ENCODE results near the gene PODXL2.

Gene PODXL2

DNA sequence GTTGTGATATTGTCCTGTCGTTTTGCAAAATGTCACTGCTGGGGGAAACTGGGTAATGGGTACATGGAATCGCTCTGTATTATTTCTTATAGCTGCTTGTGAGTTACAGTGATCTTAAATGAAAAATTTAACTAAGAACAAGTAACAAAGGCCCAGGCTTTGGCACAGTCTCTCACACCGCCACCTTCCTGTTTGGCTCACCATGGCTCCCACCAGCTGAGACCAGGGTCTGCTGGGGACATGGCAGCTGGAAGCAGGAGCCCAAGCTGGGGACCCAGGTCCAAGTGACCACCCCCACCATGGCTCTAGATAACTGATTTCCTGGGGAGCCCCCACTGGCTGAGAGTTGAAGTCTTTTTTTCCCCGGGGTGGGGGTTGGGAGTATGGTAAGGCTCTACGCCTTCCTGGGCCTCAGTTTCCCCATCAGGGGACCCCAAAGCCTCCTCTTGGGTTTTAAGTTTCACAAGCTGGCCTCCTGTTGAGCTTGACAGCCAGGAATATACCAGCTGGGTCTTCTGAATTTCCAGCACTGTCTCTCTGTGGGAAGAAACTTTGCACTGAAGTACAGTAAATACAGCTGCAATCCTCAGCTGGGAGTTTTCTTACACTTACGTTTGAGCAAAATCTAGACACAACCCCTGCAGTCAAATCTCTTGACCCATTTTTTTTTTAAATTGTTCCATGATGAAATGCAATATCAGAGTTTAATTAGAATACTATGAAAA is 69.9 kb downstream of the PODXL2 start:
- H4K20me1 ChIP-seq (ENCODE audit: insufficient read depth) = no peaks in the 10 kb centered on the region
- peaks cover 24% of the 10 kb centered on the region for H3K4me1 ChIP-seq (ENCODE audit: low read depth, poor library complexity, severe bottlenecking)
- H2AFZ ChIP-seq (ENCODE audit: low read depth) = no peak overlapping the region
- H3K4me3 ChIP-seq (IDR thresholded peaks at IDR 0.05; ENCODE audit: insufficient read depth, low read depth, low read length) = no peak overlapping the region
- H3K9ac ChIP-seq = no peak overlapping the region
- no peaks in the 10 kb centered on the region for H3K36me3 ChIP-seq (ENCODE audit: insufficient read depth)
- TF ChIP-seq CTCF (conservative IDR thresholded peaks at IDR 0.05; ENCODE audit: low read depth, low read length) = no peak
- H3K27me3 ChIP-seq (ENCODE audit: insufficient read depth, low read depth) = no peaks in the 10 kb centered on the region
- H3K79me2 ChIP-seq (ENCODE audit: insufficient read depth, low read depth) = no peaks in the 10 kb centered on the region
- H3K4me2 ChIP-seq = no peak overlapping the region
- H3K27ac ChIP-seq = no peak overlapping the region

DNA sequence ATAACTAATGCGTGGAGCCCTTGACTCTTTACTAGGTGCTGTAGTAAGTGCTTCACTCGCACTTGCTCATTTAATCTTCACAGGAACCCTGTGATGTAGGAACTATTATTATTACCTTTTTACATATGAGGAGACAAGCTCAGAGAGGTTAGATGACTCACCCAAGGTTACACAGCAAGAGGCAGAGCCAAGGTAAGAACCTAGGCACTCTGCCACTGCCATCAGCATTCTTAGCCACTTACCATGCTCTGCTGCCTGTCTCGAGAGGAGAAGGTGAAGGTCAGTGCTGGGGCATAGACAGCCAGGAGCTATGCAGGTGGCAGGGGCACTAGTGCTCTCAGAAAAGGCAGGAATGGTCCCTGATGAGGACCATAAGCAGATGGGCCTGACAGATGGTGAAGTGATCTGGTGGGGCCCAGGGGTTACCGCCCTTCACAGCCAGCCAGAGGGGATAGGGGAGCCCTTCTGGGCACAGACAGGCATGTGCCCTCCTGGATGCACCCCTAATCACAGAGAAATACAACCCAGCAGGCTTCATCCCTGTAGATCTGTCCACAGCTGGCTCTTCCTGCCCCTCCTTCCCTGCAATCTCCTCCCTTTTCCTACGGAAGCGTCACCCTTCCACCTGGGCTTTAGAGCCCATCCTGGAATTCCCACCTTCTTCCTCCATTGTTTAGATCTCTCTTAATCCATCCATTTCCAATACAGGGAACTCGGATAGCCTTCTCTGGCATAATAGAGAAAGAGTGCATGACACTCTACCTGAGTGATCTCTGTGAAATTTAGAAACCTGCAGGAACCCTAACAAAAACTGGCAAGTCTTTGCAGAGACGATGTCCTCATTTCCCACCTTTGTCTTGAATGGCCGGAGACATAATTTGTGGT is 70.7 kb downstream of the PODXL2 start:
- Histone ChIP-seq H2AFZ (ENCODE audit: low read depth) (no peak overlapping the region), H3K27ac (no peak overlapping the region), H4K20me1 (ENCODE audit: insufficient read depth) (no peaks in the 10 kb centered on the region), H3K79me2 (ENCODE audit: insufficient read depth, low read depth) (no peaks in the 10 kb centered on the region), H3K36me3 (ENCODE audit: insufficient read depth) (no peaks in the 10 kb centered on the region), H3K27me3 (ENCODE audit: insufficient read depth, low read depth) (no peaks in the 10 kb centered on the region), H3K4me2 (no peak overlapping the region), H3K4me3 (IDR thresholded peaks at IDR 0.05; ENCODE audit: insufficient read depth, low read depth, low read length) (no peak overlapping the region), H3K9ac (no peak overlapping the region), H3K4me1 (ENCODE audit: low read depth, poor library complexity, severe bottlenecking) (peaks cover 24% of the 10 kb centered on the region)
- TF ChIP-seq CTCF (conservative IDR thresholded peaks at IDR 0.05; ENCODE audit: low read depth, low read length) = no peak

GRCh38 chr3:127700406-127700805 is 71.4 kb downstream of the PODXL2 start:
- H3K27ac ChIP-seq = no peak overlapping the region
- no peaks in the 10 kb centered on the region for H3K79me2 ChIP-seq (ENCODE audit: insufficient read depth, low read depth)
- H2AFZ ChIP-seq (ENCODE audit: low read depth) = no peak overlapping the region
- no peak overlapping the region for H3K4me2 ChIP-seq
- no peaks in the 10 kb centered on the region for H4K20me1 ChIP-seq (ENCODE audit: insufficient read depth)
- H3K36me3 ChIP-seq (ENCODE audit: insufficient read depth) = no peaks in the 10 kb centered on the region
- H3K9ac ChIP-seq = no peak overlapping the region
- H3K4me3 ChIP-seq (IDR thresholded peaks at IDR 0.05; ENCODE audit: insufficient read depth, low read depth, low read length) = no peak overlapping the region
- peaks cover 24% of the 10 kb centered on the region for H3K4me1 ChIP-seq (ENCODE audit: low read depth, poor library complexity, severe bottlenecking)
- H3K27me3 ChIP-seq (ENCODE audit: insufficient read depth, low read depth) = no peaks in the 10 kb centered on the region
- TF ChIP-seq CTCF (conservative IDR thresholded peaks at IDR 0.05; ENCODE audit: low read depth, low read length) = no peak

- H3K27me3 ChIP-seq (ENCODE audit: insufficient read depth, low read depth) = no peaks in the 10 kb centered on the region
- no peak overlapping the region for H2AFZ ChIP-seq (ENCODE audit: low read depth)
- no peaks in the 10 kb centered on the region for H3K79me2 ChIP-seq (ENCODE audit: insufficient read depth, low read depth)
- no peak overlapping the region for H3K4me2 ChIP-seq
- H4K20me1 ChIP-seq (ENCODE audit: insufficient read depth) = no peaks in the 10 kb centered on the region
- peaks cover 19% of the 10 kb centered on the region for H3K4me1 ChIP-seq (ENCODE audit: low read depth, poor library complexity, severe bottlenecking)
- H3K36me3 ChIP-seq (ENCODE audit: insufficient read depth) = no peaks in the 10 kb centered on the region
- no peak overlapping the region for H3K27ac ChIP-seq
- H3K9ac ChIP-seq = no peak overlapping the region
- no peak for TF ChIP-seq CTCF (conservative IDR thresholded peaks at IDR 0.05; ENCODE audit: low read depth, low read length)
- H3K4me3 ChIP-seq (IDR thresholded peaks at IDR 0.05; ENCODE audit: insufficient read depth, low read depth, low read length) = no peak overlapping the region
Observed at GRCh38 chr3:127701280-127701911, 72.4 kb downstream of the PODXL2 start.
